GM12878 (cell line): ENCODE results near the gene MTERF1.
"Not testable (repeated sequence)": the region's sequence is repeated elsewhere in the genome, so short reads cannot be mapped to it uniquely, and the experiment has no call there.

Source experiments
- ATF7 ChIP-seq: fragments of 450-650 bp; IDR thresholded peaks from 2 replicates; pipeline ENCODE4 v1.6.1; 2016; ENCODE audit warnings: low read depth, mild to moderate bottlenecking
- CTCF ChIP-seq, 3 experiments: IDR thresholded peaks in 2 of 3; conservative IDR thresholded peaks in 1 of 3; 2 replicates each; pipeline ENCODE4 v1.5.1; 2011; ENCODE audit warnings: low read depth in 3 of 3, low read length in 3 of 3, mild to moderate bottlenecking in 3 of 3, control low read depth in 2 of 3, moderate library complexity in 2 of 3, inconsistent platforms in 1 of 3, mixed read lengths in 1 of 3; ENCODE audit not compliant: control insufficient read depth in 2 of 3, insufficient read depth in 1 of 3; ENCODE audit errors: extremely low read depth in 1 of 3
- EZH2 ChIP-seq: IDR thresholded peaks from 2 replicates; pipeline ENCODE4 v1.6.1; 2012; ENCODE audit warnings: low read depth, mild to moderate bottlenecking, control low read depth, inconsistent platforms, low read length, borderline replicate concordance; ENCODE audit not compliant: control insufficient read depth
- GABPA ChIP-seq: IDR thresholded peaks from 2 replicates; pipeline ENCODE4 v1.6.1; 2014; ENCODE audit warnings: antibody characterized with exemption, low read depth, mild to moderate bottlenecking, inconsistent platforms
- MTA2 ChIP-seq: fragments of 450-650 bp; IDR thresholded peaks from 2 replicates; pipeline ENCODE4 v1.6.1; 2016; ENCODE audit warnings: low read depth, mild to moderate bottlenecking, moderate library complexity
- MYC ChIP-seq: IDR thresholded peaks from 2 replicates; pipeline ENCODE4 v1.6.1; 2011; ENCODE audit warnings: mild to moderate bottlenecking, low read length, moderate library complexity, inconsistent platforms; ENCODE audit not compliant: insufficient read depth, insufficient replicate concordance, insufficient read length, severe bottlenecking
- POLR2AphosphoS5 ChIP-seq: IDR thresholded peaks from 2 replicates; pipeline ENCODE4 v1.6.1; 2011; ENCODE audit warnings: mild to moderate bottlenecking, low read length, inconsistent platforms
- REST ChIP-seq: IDR thresholded peaks from 2 replicates; pipeline ENCODE4 v1.6.1; 2012; ENCODE audit warnings: mild to moderate bottlenecking, low read depth, low read length
- SIN3A ChIP-seq: IDR thresholded peaks from 2 replicates; pipeline ENCODE4 v1.6.1; 2012; ENCODE audit warnings: low read depth, low read length, improper control_type of control experiment
- SPI1 ChIP-seq: IDR thresholded peaks from 2 replicates; pipeline ENCODE4 v1.6.1; 2011; ENCODE audit warnings: low read depth, mild to moderate bottlenecking, low read length, moderate library complexity, borderline replicate concordance; ENCODE audit not compliant: insufficient read depth
- TAF1 ChIP-seq: IDR thresholded peaks from 2 replicates; pipeline ENCODE4 v1.6.1; 2011; ENCODE audit warnings: mild to moderate bottlenecking, low read depth, low read length, borderline replicate concordance

GRCh38 chr7:91864604-91865003, 15.9 kb downstream of the MTERF1 start:
- not testable (repeated sequence) for TF ChIP-seq SIN3A; GABPA; ATF7; EZH2; TAF1; REST; MYC; CTCF (IDR thresholded peaks at IDR 0.05 in 2 of 3, conservative IDR thresholded peaks at IDR 0.05 in 1 of 3; ENCODE audit: control insufficient read depth in 2 of 3, extremely low read depth in 1 of 3, insufficient read depth in 1 of 3, low read depth in 3 of 3, low read length in 3 of 3); POLR2AphosphoS5; MTA2; SPI1
